Stromal cell of bone marrow (primary cell): ENCODE results near the gene TMEM181.
"Not testable (repeated sequence)": the region's sequence is repeated elsewhere in the genome, so short reads cannot be mapped to it uniquely, and the experiment has no call there.

ENCODE experiments used
- DNase-seq: peaks from one replicate; pipeline ENCODE4 v3.0.0-alpha.2; 2012; ENCODE audit warnings: low read depth

The TMEM181 gene, protein sequence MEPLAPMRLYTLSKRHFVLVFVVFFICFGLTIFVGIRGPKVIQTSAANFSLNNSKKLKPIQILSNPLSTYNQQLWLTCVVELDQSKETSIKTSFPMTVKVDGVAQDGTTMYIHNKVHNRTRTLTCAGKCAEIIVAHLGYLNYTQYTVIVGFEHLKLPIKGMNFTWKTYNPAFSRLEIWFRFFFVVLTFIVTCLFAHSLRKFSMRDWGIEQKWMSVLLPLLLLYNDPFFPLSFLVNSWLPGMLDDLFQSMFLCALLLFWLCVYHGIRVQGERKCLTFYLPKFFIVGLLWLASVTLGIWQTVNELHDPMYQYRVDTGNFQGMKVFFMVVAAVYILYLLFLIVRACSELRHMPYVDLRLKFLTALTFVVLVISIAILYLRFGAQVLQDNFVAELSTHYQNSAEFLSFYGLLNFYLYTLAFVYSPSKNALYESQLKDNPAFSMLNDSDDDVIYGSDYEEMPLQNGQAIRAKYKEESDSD

DNA sequence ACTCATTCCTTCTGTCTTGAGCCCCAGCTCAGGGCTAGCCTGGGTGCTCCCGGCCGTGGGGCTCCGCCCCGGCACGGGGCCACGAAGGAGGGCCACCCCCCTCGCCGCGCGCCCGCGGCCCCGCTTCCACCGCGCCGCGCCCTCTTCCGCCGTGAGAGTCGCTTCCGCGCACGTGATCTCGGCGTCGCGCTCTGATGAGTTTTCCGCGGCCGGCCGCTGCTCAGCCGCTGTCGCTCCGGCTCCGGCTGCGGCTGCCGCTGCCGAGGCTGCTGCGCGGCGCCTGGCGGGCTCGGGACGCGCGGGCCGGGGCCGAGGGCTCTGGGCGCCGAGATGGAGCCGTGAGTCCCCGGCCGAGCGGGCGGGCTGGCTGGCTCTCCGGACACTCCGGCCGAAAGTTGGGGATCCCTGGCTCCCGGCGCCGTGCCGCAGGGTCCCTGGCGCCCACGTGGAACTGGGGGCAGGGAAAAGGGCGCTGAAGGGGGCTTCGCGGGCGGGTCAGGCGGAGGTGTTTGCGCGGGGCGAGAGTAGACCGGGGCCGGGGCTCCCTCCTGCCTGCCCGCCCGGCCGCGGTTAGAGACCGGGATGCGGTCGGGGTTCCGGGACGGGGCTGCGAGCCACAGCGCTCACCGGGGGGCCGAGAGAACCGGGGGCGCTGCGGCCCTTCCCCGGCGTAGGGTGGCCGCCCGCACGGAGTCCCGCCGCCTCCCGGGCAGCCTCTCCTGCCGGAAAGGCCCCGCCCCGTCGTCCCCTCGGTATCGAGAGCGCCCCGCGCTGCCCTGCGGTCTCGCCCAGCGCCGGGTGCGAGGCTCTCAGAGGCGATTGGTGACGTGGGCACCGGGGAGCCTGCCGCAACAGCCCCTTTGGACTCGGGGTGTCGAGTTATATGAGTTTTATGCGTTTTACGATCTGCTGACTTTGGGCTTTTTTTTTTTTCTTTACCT is at the start of gene TMEM181:
TSS of gene TMEM181 (plus strand) at position 197 of the 941 bp plus-strand sequence. CDS start at position 331, 134 bp downstream.
- DNase-seq: peak; percentile 69

DNA sequence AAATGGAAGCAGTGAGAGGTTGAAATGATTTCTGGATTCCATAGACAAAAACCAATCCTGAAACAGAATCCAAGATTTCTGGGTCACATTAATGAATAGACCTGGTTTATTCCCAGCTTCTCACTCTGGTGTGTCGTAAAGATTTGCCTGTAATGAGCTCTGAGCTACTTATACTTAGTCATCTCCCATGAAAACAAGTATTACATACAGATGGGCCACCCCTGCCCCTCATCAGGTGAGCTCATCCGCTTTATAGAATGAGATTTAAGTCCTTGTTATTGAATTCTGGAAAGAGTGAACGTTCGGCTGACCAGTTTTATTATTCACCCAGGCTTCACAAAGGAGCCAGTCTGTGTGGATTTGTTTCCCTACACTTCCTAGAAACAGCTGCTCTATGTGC is 47.1 kb upstream of the TMEM181 start:
- DNase-seq: no peak

DNA sequence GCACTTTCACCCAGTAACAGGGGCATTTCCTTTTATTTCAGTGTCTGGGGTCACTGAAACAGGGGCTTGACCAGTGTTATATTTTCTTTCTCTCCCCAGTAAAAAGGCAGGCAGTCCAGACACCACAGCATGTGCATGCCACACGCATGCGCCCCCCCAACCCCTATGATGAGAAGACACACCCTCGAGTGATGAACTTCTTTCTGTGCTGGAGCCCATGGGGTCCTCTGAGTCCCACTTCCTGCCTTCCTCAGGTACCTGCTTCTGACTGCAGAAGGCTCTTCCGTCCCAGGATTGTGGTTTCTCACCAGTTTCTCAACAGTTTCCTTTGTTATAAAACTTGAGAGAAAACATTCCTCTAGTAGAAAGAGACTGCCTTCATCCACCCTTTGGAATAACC is 45.7 kb upstream of the TMEM181 start:
- DNase-seq: no peak

DNA sequence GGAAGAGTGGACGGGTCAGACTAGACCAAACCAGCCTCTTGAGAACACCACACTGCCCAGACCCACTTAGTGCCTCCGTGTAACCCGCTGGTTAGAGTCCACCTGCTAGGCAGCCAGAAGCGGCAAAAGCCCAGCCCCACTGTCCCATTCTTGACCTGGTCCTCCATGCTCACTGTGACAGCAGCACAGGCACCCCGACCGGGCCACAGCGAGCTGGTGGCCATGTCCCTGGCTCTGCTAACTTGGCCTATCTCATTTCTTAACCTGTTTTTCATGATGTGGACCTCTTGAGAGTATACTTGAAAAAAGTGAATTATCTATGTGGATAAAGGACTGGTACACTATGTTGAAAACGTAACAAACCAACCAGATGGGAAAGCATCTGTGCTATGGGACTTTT is 44.9 kb upstream of the TMEM181 start:
- no peak for DNase-seq

DNA sequence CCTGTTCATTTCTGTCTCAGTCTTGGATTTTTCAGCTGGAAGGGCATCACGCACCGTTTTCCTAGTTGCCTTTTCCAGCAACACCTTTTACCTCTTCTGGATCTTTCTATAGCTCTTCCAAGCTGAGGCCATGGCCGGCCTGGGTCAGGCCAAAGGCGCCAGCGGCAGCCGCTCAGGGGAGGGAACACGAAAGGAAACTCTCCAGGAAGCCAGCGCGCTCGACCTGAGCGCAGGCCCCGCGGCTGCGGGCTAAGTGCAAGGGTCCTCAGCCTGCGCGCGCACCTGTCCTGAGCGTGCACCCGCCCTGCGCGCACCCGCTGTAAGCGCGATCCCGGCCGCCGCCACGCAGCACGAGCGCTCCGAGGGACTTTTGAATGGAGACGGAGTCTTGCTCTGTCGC is 43.8 kb upstream of the TMEM181 start:
- DNase-seq: no peak

DNA sequence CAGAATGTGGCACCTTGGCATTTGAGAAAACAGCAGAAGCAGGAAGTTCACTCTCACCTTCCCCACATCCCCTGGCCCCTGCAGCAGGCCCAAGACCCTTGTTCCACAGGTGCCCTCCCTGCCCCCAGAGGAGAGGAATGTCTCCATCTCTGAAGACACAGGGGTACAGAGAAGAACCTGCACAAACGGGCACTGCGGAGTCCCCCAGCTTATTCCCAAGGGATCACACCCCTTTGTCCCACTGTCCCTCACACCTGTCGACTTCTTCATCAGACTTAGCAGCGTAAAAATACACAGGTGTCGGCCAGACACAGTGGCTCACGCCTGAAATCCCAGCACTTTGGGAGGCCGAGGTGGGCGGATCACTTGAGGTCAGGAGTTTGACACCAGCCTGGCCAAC is 42.9 kb upstream of the TMEM181 start:
- DNase-seq: no peak

DNA sequence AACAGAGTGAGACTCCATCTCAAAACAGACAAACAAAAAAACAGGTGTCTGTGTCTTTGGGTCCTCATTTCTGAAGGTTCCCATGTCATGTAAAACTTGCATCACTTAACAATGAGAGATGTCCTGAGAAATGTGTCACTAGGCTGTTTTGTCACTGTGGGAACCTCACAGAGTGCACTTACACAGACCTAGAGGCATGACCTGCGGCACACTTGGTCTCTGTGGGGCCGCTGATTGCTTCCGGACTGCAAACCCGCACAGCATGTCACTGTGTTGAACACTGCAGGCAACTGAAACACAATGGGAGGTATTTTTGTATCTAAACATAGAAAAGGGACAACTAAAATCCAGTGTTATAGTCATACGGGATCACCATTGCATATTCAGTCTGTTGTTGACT is 42.3 kb upstream of the TMEM181 start:
- no peak for DNase-seq

DNA sequence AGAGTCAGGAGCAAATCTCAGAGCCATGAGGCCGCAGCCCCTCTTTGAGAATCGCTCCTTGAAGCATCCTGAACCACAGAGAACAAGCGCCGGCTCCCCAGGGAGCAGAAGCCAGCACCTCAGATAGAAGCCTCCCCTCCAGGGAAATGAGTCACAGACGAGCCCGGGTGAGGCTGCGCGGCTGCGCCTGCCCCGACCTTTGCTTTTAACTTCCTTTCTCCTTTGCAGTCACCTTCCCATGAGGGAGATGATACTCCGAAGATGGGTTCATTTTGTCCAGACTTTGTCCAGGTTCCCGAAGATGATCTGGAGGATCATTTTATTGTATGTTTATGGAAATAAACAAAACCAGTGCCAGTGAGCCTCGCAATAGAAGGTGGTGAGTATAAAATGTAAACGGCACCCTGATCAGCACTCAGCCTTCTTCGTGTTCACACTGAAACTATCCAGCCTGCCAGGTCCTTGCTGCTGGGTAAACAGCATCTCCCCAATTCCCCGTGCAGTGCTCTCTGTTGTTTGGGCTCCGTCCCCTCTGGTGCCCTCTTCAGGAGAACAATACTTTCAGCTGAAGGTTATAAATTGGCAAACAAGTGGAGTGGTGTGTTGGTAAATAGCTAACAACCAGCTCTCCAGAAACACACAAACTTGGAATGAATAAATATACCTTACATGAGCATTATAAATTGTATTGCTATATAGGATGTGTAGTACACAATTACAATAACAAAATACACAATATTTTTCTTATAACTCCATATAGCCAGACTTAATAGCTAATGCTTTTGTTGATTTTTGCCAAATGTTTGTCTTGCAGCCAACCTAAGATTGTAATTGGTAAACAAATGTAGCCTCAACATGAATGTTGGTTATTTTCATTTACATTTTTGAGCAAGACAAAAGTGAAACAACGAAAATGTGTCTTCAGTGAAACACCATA is 41.4 kb upstream of the TMEM181 start:
- peak; percentile 65 for DNase-seq

DNA sequence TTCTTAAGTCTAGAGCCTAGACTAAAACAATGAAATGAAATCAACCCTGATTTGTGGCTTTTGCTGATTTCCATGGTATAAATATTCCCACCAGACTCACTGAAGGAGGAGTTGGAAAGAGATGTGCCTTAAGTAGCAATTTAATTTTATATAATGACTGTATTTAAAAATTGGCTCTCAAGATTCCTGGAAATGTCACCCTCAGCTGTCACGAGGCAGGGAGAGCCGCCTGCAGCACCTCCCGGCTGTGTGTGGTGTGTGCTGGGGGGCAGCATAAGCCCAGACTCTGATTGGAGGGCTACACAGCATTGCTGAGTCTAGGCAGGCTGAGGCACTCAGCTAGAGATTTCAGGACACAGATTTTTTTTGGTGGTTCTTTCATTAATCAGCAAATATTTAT is 40.6 kb upstream of the TMEM181 start:
- DNase-seq: no peak

DNA sequence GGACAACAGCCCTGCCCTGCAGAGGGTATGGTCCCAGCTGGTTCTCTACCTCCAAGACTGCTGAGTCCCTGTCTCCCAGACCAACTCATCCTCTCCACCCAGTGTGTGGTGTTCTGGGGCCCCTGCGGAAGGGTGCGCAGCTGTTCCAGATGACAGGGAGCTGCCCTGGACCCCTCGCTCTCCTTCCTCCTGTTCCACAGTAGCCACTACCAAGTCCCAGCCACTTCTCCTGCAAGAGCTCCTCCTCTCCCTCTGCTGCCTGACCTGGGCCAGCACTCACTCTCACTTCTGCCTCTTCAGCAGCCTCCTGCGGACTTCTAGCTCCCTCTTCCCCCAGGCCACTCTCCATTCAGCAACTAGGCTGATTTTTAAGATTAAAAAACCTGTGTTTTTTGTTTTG is 40.1 kb upstream of the TMEM181 start:
- DNase-seq: no peak

DNA sequence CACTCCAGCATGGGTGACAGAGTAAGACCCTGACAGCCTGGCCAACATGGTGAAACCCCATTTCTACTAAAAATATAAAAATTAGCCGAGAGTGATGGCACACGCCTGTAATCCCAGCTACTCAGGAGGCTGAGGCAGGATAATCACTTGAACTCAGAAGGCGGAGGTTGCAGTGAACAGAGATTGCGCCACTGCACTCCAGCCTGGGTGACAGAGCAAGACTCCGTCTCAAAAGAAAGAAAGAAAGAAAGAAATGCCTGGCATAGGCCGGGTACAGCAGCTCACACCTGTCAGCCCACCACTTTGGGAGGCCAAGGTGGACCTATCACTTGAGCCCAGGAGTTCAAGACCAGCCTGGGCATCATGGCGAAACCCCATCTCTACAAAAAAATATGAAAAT is 38.9 kb upstream of the TMEM181 start:
- DNase-seq: not testable (repeated sequence)

DNA sequence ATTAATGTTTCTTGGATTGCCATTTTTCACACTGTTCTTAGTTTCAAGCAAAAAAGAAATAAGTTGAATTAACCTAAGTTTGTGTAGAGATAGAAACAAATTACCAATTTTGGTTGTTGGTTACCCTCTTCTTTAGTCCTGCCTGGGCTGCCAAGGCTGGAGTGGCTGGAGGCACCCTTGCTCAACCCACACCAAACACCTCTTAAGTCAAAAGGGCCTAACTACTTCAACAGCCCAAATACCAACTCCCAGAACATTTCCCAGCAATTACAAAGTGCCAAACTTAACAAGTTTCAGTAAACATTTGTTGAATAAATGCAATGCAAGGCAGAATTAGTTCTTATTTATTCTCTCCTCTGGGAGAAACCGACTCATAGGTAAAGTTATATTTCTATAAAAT is 38.1 kb upstream of the TMEM181 start:
- no peak for DNase-seq

DNA sequence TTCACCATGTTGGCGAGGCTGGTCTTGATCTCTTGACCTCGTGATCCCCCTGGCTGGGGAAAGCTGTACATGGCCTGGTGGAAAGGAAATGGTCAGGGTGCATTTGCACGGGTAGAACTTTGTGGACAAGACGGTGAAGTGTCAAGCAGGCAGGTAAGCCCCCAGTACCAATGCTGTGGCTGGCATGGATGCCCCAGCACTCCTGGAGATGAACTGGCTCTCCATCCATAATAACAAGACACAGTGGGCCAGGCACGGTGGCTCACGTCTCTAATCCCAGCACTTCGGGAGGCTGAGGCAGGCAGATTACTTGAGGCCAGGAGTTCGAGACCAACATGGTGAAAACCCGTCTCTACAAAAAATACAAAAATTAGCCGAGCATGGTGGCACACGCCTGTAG is 37.3 kb upstream of the TMEM181 start:
- no peak for DNase-seq

DNA sequence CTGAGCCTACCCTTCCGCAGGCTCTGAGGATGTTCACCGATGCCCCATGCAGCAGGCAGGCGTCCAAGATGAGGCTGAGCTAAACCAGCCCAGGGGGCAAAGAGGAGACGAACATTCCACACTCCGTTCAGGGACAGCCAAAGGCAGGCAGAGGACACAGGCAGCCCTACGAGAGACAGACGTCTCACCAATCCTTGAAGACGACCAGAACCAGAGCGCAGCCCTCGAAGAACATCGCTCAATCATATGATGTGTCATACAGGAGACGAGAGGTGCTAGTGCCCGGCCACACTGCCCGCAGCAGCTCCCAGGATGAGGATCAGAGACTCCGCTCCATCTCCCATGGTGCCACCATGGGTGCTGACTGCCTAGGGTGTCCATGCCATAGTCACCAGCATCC is 35.6 kb upstream of the TMEM181 start:
- no peak for DNase-seq

DNA sequence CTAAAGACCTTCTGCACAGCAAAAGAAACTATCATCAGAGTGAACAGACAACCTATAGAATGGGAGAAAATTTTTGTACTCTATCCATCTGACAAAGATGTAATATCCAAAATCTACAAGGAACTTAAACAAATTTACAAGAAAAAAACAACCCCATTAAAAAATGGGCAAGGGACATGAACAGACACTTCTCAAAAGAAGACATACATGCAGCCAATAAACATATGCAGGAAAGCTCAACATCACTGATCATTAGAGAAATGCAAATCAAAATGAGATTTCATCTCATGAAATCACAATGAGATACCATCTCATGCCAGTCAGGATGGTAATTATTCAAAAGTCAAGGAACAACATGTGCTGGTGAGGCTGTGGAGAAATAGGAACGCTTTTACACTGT is 32.0 kb upstream of the TMEM181 start:
- DNase-seq: not testable (repeated sequence)

DNA sequence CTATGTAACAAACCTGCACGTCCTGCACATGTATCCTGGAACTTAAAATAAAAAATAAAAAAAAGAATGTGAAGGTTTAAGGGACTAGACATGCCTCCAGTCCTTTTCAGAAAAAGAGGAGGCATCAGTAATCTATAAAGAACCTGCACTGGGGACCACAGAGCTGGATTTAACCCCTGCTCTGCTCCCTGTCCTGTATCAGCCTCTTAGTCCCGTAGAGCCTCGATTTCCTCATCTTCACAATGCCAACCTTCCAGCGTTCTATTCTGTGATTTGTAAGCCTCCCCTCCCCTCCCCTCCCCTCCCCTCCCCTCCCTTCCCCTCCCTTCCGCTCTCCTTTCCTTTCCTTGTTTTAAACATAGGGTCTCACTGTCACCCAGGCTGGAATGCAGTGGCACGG is 31.1 kb upstream of the TMEM181 start:
- no peak for DNase-seq

DNA sequence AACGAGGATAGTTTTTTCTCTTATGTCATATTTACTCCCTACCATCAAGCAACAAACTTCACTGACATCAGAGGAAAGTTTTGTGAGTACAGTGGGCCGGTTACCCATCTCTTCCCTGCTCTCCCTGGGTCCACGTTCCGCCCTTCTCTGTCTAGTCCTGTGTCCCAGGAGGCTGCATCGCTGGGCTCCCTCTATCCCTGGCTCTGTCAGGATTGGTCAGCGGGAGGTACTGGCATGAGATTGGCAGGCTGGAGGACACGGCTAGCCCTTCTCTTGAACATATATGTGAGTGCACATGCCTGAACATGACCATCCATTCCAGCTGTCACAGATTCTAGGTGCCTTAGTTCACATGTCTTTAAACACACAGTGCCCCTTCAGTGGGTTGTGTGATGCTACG is 30.3 kb upstream of the TMEM181 start:
- DNase-seq: no peak

DNA sequence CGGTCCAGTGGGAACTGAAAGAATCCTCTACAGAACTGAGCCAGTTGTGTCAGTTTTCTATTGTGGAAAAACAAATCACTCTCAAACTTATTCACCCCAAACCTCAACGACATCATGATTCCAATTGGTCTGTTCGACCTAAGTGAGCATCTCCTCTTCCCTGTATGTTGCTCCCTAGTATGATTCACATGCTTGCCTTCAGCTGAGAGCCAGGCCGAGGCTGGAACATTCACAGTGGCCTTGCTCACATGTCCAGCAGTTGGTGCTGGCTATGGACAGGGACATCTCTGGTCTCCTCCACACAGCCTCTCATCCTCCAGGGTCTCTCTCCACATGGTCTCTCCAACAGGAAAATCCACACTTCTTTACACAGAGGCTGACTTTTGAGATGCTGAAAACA is 28.3 kb upstream of the TMEM181 start:
- DNase-seq: no peak

DNA sequence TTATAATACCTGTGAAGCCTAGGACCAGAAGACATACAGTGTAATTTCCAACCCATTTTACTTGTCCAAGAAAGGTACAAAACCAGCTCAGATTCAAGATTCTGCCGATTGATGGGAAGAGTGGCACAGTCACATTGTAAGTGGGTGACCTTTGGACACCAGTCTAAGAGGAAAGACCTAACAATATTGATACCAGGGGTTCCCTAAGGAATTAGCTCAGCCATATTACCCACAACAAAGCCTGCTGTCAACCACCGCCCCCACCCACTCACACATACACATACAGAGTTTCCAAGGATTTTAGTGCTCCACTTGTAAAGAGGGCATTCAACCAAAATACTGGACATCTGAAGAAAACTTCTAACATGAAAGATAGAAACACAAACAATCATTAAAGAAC is 27.9 kb upstream of the TMEM181 start:
- DNase-seq: no peak

DNA sequence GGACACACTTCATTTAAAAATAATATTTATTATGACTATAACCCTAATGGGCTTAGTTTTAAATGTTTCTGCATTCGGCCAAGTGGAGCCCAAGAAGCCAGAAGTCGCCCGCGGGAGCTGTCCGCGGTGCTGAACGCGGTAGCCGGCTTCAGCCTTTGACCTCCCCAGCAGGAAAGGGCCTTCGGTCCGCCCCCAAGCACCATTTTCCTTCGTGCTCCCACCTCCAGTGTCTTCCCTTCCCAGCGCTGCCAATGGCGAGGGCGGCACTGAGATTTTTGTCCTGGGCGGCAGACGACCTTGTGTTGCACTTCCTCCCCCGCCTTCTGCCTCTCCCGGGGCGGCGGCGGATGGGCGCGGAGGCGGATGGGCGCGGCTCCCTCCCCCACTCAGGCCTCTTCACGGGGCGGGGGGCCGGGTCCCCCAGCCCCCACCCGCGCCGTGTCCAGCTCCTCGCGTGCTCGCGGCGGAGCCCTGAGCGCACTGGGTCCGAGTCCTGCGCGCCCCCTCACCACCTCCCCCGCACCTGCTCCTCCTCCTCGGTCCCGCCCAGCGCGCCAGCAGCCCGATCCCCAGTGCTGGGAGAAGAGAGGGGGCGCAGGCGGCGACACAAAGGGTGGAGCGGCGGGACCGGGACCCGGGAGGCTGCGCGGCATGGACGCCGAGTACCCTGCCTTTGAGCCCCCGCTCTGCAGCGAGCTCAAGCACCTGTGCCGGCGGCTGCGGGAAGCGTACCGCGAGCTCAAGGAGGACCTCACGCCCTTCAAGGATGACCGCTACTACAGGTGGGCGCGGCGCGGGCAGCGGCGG is 23.6 kb upstream of the TMEM181 start:
- peak; percentile 49 for DNase-seq
